Hematopoietic multipotent progenitor cell treated with erythropoietin and hydrocortisone succinate and interleukin-3 and kit ligand, for 15 days (in vitro differentiated cells): Measurements from ENCODE around the gene RNASEH2B.
A peak's percentile ranks its signal among the peaks of the same experiment; 100 is the strongest.

Source experiments
- DNase-seq: peaks from one replicate; pipeline ENCODE4 v3.0.0-alpha.2; 2015; ENCODE audit warnings: low spot score

Gene RNASEH2B

GRCh38 chr13:50907781-50908180 is 1.8 kb upstream of the RNASEH2B start:
- no peak for DNase-seq

- no peak for DNase-seq
Measured at GRCh38 chr13:50908371-50908770, 1.2 kb upstream of the RNASEH2B start.

GRCh38 chr13:50910485-50910805 is 854 bp downstream of the RNASEH2B start:
- no peak for DNase-seq

GRCh38 chr13:50911081-50911631 is 1.6 kb downstream of the RNASEH2B start:
- peak; percentile 55 for DNase-seq

- peak; percentile 89 for DNase-seq
Measured at GRCh38 chr13:50911937-50912795, 2.6 kb downstream of the RNASEH2B start.

GRCh38 chr13:50912851-50913250 is 3.3 kb downstream of the RNASEH2B start:
- DNase-seq = no peak

- DNase-seq = no peak
Measured at GRCh38 chr13:50914176-50914700, 4.6 kb downstream of the RNASEH2B start.

GRCh38 chr13:50914848-50915247 is 5.3 kb downstream of the RNASEH2B start:
- DNase-seq = no peak

- DNase-seq = peak; percentile 26
Measured at GRCh38 chr13:50915565-50915964, 6.0 kb downstream of the RNASEH2B start.

GRCh38 chr13:50916701-50917184 is 7.2 kb downstream of the RNASEH2B start:
- no peak for DNase-seq

- DNase-seq = no peak
Measured at GRCh38 chr13:50917572-50917971, 8.0 kb downstream of the RNASEH2B start.

- no peak for DNase-seq
Measured at GRCh38 chr13:50918567-50918966, 9.0 kb downstream of the RNASEH2B start.

- no peak for DNase-seq
Measured at GRCh38 chr13:50919277-50919676, 9.7 kb downstream of the RNASEH2B start.

GRCh38 chr13:50921706-50922105 is 12.1 kb downstream of the RNASEH2B start:
- no peak for DNase-seq

- DNase-seq = no peak
Measured at GRCh38 chr13:50923272-50923671, 13.7 kb downstream of the RNASEH2B start.

- DNase-seq = no peak
Measured at GRCh38 chr13:50924025-50924424, 14.4 kb downstream of the RNASEH2B start.

GRCh38 chr13:50927701-50928100 is 18.1 kb downstream of the RNASEH2B start:
- no peak for DNase-seq

- no peak for DNase-seq
Measured at GRCh38 chr13:50928102-50928501, 18.5 kb downstream of the RNASEH2B start.

- DNase-seq = peak; percentile 67
Measured at GRCh38 chr13:50928659-50929462, 19.3 kb downstream of the RNASEH2B start.

GRCh38 chr13:50932091-50932490 is 22.5 kb downstream of the RNASEH2B start:
- peak; percentile 50 for DNase-seq

GRCh38 chr13:50934735-50935435 is 25.3 kb downstream of the RNASEH2B start:
- DNase-seq = no peak

- DNase-seq = no peak
Measured at GRCh38 chr13:50936679-50937078, 27.1 kb downstream of the RNASEH2B start.
